Stimulated activated CD8-positive, alpha-beta memory T cell treated with anti-CD3 and anti-CD28 coated beads, Interleukin-12 subunit alpha, Interleukin-12 subunit beta, amount 100 ng/mL, for 4 hours (primary cell): ENCODE data around the gene PLK4.
"Not testable (repeated sequence)": the region's sequence is repeated elsewhere in the genome, so short reads cannot be mapped to it uniquely, and the experiment has no call there.

Source experiments
- DNase-seq: peaks from one replicate; pipeline ENCODE4 v3.0.0-alpha.2; 2020; ENCODE audit warnings: low read depth

Gene PLK4

GRCh38 chr4:127905029-127905428, 24.3 kb downstream of the PLK4 start:
- DNase-seq: no peak

- no peak for DNase-seq
Measured at GRCh38 chr4:127916512-127916911, 35.8 kb downstream of the PLK4 start.

DNA sequence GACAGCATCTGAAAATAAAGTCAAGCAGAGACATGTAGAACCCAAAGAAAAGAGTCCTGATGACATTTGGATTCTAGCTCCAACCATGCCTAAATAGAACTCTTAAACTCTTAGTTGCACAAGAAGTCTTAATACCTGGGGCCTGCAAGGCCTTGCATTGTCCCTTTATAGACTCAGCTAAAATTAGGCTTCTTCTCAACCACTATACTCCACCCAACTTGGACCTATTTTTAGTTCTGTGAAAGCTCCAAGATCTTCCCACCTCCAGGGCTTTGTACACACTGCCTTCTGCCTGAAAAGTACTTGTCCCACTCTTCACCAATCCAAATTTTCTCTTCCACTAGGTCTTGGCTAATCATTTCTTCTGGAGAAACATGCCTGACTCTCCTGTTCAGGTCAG, 36.5 kb downstream of the PLK4 start:
- no peak for DNase-seq

- DNase-seq: no peak
Measured at GRCh38 chr4:127920521-127920920, 39.8 kb downstream of the PLK4 start.

GRCh38 chr4:127922226-127922625, 41.5 kb downstream of the PLK4 start:
- no peak for DNase-seq

GRCh38 chr4:127925720-127926119, 45.0 kb downstream of the PLK4 start:
- DNase-seq: not testable (repeated sequence)

GRCh38 chr4:127930175-127930574, 49.5 kb downstream of the PLK4 start:
- no peak for DNase-seq

GRCh38 chr4:127931836-127932235, 51.1 kb downstream of the PLK4 start:
- DNase-seq: not testable (repeated sequence)

- no peak for DNase-seq
Measured at GRCh38 chr4:127936974-127937373, 56.3 kb downstream of the PLK4 start.
